ENCODE measurements around the gene HSPB7. TPM values are rescaled to one million over a fixed set of nuclear protein-coding genes. Genes with fewer than 3 reads are reported as not detected.
"Not testable (repeated sequence)": the region's sequence is repeated elsewhere in the genome, so short reads cannot be mapped to it uniquely, and the experiment has no call there.

HSPB7 gene
- total RNA-seq, 1 experiment from 2014 or later = 0.11 TPM

DNA sequence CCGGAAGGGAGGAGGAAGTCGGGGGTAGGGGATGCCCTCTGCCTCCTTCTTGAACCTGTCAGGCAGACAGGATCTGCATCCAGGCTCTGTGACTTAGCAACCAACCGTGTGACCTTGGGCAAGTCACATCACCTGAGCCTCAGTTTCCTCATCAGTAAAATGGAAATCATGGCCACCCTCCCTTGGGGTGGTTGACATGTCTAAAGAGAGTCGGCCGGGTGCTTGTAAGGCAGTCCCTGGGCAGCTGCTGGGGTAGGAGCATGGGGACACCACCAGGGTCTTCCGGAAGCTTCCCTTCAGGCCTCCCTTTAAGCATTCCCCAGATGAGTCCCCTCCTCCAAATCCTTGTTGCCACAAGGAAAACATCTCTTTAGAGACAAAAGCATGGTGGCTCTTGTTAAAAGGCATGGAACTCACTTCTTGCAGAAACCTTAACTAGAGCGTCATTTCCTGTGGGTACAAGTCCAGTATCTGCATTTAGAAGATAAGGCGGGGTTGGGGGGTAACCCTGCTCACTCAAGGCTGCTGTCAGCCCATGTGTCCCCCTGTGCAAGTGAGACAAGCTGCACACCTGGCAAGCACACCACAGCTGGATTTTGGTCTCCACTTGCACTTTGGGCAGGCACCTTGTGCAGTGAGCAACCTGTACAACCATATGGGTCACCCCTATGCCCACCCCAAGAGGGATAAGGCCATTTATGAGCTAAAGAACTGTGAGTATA is 36.1 kb upstream of the HSPB7 start (continued):
- TF ChIP-seq, protein P1, sequence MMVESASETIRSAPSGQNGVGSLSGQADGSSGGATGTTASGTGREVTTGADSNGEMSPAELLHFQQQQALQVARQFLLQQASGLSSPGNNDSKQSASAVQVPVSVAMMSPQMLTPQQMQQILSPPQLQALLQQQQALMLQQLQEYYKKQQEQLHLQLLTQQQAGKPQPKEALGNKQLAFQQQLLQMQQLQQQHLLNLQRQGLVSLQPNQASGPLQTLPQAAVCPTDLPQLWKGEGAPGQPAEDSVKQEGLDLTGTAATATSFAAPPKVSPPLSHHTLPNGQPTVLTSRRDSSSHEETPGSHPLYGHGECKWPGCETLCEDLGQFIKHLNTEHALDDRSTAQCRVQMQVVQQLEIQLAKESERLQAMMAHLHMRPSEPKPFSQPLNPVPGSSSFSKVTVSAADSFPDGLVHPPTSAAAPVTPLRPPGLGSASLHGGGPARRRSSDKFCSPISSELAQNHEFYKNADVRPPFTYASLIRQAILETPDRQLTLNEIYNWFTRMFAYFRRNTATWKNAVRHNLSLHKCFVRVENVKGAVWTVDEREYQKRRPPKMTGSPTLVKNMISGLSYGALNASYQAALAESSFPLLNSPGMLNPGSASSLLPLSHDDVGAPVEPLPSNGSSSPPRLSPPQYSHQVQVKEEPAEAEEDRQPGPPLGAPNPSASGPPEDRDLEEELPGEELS (CRISPR knock-in tag; IDR thresholded peaks at IDR 0.05) = no peak
- TF ChIP-seq, protein P2, sequence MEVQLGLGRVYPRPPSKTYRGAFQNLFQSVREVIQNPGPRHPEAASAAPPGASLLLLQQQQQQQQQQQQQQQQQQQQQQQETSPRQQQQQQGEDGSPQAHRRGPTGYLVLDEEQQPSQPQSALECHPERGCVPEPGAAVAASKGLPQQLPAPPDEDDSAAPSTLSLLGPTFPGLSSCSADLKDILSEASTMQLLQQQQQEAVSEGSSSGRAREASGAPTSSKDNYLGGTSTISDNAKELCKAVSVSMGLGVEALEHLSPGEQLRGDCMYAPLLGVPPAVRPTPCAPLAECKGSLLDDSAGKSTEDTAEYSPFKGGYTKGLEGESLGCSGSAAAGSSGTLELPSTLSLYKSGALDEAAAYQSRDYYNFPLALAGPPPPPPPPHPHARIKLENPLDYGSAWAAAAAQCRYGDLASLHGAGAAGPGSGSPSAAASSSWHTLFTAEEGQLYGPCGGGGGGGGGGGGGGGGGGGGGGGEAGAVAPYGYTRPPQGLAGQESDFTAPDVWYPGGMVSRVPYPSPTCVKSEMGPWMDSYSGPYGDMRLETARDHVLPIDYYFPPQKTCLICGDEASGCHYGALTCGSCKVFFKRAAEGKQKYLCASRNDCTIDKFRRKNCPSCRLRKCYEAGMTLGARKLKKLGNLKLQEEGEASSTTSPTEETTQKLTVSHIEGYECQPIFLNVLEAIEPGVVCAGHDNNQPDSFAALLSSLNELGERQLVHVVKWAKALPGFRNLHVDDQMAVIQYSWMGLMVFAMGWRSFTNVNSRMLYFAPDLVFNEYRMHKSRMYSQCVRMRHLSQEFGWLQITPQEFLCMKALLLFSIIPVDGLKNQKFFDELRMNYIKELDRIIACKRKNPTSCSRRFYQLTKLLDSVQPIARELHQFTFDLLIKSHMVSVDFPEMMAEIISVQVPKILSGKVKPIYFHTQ (CRISPR knock-in tag; IDR thresholded peaks at IDR 0.05) = no peak
- TF ChIP-seq NR3C1 (CRISPR knock-in tag; conservative IDR thresholded peaks at IDR 0.05; ENCODE audit: low read depth) = no peak

DNA sequence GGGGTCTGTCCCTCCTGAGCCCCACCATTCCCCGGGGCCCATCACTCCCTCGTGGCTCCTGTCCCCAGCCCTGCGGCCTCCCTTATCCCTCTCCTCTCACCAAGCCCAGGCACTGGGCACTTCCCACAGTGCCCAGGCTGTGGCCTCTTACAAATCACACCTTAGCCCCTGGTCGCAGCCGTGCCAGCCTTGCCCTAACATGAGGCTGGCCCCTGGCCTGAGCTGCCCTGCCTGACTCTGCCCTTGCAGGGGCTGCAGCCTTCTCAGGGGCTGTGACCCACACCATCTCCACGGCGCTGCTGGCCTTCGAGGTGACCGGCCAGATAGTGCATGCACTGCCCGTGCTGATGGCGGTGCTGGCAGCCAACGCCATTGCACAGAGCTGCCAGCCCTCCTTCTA is 34.1 kb upstream of the HSPB7 start:
- H3K36me3 Mint-ChIP-seq; H3K27me3 Mint-ChIP-seq (ENCODE audit: low read depth); CTCF ChIA-PET; POLR2A ChIA-PET; H3K4me3 Mint-ChIP-seq; DNase-seq (ENCODE audit: low spot score); H3K9me3 Mint-ChIP-seq; ATAC-seq; H3K27ac Mint-ChIP-seq: not testable (repeated sequence)
- peaks cover 19% of the 10 kb centered on the region for H3K4me1 Mint-ChIP-seq

DNA sequence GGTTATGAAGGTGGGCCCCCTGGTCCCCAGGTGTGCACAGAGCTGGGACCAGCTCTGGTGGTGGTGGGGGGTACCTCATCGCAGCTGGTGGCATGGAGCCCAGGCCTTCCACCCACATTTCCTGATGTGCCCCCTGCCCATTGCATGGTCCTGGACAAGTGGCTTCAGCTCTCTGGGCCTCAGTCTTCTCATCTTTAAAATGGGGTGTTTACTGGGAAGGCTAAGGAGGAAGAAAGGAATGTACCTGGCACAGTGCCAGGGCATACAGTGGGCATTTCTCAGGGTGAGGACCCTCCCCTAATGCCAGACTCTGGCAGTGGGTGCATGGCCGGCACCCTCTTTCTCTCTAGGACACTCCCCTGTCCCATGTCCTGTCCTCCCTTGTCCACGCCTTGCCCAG is 33.2 kb upstream of the HSPB7 start:
- H3K36me3 Mint-ChIP-seq = no peaks in the 10 kb centered on the region
- DNase-seq (ENCODE audit: low spot score) (no peak), ATAC-seq (no peak)
- peaks cover 8% of the 10 kb centered on the region for H3K27me3 Mint-ChIP-seq (ENCODE audit: low read depth)
- ChIA-PET CTCF (interaction anchor here (1.0 kb wide), 1 partner anchor 25 kb away, joined by 6 read pairs; no protein-coding TSS in a partner anchor), POLR2A (no interaction called here)
- H3K9me3 Mint-ChIP-seq = no peaks in the 10 kb centered on the region
- no peak for TF ChIP-seq NFATC4 (CRISPR knock-in tag; IDR thresholded peaks at IDR 0.05)
- no peak overlapping the region for H3K27ac Mint-ChIP-seq
- peaks cover 17% of the 10 kb centered on the region for H3K4me1 Mint-ChIP-seq
- H3K4me3 Mint-ChIP-seq = no peak overlapping the region

DNA sequence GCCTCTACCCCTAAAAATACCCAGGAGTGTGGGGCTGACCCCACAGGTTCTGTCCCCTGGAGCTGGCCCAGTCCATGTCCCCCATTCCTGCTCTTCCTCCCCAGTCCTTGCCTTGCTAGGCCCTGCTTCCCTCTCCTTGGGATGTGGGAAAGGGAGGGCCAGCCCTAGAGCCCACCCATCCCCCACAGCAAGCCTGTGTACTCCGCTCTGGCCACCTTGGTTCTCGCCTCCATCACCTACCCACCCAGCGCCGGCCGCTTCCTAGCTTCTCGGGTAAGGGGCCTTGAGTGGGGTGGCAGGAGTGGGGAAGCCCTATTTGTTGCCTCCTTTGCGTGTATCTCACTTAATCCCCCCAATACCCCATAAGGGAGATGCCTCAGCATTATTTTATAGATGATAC is 32.5 kb upstream of the HSPB7 start:
- CTCF ChIA-PET = interaction anchor here (0.8 to 1.4 kb wide), 3 partner anchors 9 to 32 kb away, joined by 4 to 6 read pairs (median 6); no protein-coding TSS in a partner anchor
- no peaks in the 10 kb centered on the region for H3K9me3 Mint-ChIP-seq
- peaks cover 13% of the 10 kb centered on the region for H3K4me1 Mint-ChIP-seq
- ATAC-seq (no peak), DNase-seq (ENCODE audit: low spot score) (no peak)
- POLR2A ChIA-PET = no interaction called here
- no peak overlapping the region; the same call in 1 of the 2 replicates for H3K4me3 Mint-ChIP-seq
- H3K27me3 Mint-ChIP-seq (ENCODE audit: low read depth) = peaks cover 8% of the 10 kb centered on the region
- no peaks in the 10 kb centered on the region for H3K36me3 Mint-ChIP-seq
- no peak overlapping the region for H3K27ac Mint-ChIP-seq
- TF ChIP-seq MXD4 (CRISPR knock-in tag; IDR thresholded peaks at IDR 0.05; ENCODE audit: borderline replicate concordance) (no peak), ZNF263 (CRISPR knock-in tag; IDR thresholded peaks at IDR 0.05; ENCODE audit: low read depth) (no peak), CREB1 (CRISPR knock-in tag; IDR thresholded peaks at IDR 0.05) (no peak), ZNF416 (CRISPR knock-in tag; IDR thresholded peaks at IDR 0.05) (no peak), NR1H2 (CRISPR knock-in tag; IDR thresholded peaks at IDR 0.05) (no peak)
- TF ChIP-seq, protein P3, sequence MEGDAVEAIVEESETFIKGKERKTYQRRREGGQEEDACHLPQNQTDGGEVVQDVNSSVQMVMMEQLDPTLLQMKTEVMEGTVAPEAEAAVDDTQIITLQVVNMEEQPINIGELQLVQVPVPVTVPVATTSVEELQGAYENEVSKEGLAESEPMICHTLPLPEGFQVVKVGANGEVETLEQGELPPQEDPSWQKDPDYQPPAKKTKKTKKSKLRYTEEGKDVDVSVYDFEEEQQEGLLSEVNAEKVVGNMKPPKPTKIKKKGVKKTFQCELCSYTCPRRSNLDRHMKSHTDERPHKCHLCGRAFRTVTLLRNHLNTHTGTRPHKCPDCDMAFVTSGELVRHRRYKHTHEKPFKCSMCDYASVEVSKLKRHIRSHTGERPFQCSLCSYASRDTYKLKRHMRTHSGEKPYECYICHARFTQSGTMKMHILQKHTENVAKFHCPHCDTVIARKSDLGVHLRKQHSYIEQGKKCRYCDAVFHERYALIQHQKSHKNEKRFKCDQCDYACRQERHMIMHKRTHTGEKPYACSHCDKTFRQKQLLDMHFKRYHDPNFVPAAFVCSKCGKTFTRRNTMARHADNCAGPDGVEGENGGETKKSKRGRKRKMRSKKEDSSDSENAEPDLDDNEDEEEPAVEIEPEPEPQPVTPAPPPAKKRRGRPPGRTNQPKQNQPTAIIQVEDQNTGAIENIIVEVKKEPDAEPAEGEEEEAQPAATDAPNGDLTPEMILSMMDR (IDR thresholded peaks at IDR 0.05) = no peak
- TF ChIP-seq, protein P4, sequence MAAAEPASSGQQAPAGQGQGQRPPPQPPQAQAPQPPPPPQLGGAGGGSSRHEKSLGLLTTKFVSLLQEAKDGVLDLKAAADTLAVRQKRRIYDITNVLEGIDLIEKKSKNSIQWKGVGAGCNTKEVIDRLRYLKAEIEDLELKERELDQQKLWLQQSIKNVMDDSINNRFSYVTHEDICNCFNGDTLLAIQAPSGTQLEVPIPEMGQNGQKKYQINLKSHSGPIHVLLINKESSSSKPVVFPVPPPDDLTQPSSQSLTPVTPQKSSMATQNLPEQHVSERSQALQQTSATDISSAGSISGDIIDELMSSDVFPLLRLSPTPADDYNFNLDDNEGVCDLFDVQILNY (CRISPR knock-in tag; IDR thresholded peaks at IDR 0.05) = no peak
- TF ChIP-seq, protein P5, sequence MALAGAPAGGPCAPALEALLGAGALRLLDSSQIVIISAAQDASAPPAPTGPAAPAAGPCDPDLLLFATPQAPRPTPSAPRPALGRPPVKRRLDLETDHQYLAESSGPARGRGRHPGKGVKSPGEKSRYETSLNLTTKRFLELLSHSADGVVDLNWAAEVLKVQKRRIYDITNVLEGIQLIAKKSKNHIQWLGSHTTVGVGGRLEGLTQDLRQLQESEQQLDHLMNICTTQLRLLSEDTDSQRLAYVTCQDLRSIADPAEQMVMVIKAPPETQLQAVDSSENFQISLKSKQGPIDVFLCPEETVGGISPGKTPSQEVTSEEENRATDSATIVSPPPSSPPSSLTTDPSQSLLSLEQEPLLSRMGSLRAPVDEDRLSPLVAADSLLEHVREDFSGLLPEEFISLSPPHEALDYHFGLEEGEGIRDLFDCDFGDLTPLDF (CRISPR knock-in tag; IDR thresholded peaks at IDR 0.05) = no peak
- TF ChIP-seq, protein P6, sequence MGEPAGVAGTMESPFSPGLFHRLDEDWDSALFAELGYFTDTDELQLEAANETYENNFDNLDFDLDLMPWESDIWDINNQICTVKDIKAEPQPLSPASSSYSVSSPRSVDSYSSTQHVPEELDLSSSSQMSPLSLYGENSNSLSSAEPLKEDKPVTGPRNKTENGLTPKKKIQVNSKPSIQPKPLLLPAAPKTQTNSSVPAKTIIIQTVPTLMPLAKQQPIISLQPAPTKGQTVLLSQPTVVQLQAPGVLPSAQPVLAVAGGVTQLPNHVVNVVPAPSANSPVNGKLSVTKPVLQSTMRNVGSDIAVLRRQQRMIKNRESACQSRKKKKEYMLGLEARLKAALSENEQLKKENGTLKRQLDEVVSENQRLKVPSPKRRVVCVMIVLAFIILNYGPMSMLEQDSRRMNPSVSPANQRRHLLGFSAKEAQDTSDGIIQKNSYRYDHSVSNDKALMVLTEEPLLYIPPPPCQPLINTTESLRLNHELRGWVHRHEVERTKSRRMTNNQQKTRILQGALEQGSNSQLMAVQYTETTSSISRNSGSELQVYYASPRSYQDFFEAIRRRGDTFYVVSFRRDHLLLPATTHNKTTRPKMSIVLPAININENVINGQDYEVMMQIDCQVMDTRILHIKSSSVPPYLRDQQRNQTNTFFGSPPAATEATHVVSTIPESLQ (CRISPR knock-in tag; IDR thresholded peaks at IDR 0.05) = no peak
- TF ChIP-seq, protein P7, sequence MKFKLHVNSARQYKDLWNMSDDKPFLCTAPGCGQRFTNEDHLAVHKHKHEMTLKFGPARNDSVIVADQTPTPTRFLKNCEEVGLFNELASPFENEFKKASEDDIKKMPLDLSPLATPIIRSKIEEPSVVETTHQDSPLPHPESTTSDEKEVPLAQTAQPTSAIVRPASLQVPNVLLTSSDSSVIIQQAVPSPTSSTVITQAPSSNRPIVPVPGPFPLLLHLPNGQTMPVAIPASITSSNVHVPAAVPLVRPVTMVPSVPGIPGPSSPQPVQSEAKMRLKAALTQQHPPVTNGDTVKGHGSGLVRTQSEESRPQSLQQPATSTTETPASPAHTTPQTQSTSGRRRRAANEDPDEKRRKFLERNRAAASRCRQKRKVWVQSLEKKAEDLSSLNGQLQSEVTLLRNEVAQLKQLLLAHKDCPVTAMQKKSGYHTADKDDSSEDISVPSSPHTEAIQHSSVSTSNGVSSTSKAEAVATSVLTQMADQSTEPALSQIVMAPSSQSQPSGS (CRISPR knock-in tag; IDR thresholded peaks at IDR 0.05; ENCODE audit: borderline replicate concordance, low read depth) = no peak
- TF ChIP-seq, protein P8, sequence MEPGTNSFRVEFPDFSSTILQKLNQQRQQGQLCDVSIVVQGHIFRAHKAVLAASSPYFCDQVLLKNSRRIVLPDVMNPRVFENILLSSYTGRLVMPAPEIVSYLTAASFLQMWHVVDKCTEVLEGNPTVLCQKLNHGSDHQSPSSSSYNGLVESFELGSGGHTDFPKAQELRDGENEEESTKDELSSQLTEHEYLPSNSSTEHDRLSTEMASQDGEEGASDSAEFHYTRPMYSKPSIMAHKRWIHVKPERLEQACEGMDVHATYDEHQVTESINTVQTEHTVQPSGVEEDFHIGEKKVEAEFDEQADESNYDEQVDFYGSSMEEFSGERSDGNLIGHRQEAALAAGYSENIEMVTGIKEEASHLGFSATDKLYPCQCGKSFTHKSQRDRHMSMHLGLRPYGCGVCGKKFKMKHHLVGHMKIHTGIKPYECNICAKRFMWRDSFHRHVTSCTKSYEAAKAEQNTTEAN (CRISPR knock-in tag; IDR thresholded peaks at IDR 0.05) = no peak

Measured in WTC11 (cell line).